HG03439 (cell line): ENCODE results near the gene RIMS4.
"Not testable (repeated sequence)": the region's sequence is repeated elsewhere in the genome, so short reads cannot be mapped to it uniquely, and the experiment has no call there.

Experiments
- ATAC-seq: cut with Tn5 transposase; IDR thresholded peaks from one replicate; pipeline ENCODE4 v1.9.1; 2021; ENCODE audit warnings: mild to moderate bottlenecking, moderate library complexity; ENCODE audit not compliant: unreplicated experiment

Gene RIMS4

DNA sequence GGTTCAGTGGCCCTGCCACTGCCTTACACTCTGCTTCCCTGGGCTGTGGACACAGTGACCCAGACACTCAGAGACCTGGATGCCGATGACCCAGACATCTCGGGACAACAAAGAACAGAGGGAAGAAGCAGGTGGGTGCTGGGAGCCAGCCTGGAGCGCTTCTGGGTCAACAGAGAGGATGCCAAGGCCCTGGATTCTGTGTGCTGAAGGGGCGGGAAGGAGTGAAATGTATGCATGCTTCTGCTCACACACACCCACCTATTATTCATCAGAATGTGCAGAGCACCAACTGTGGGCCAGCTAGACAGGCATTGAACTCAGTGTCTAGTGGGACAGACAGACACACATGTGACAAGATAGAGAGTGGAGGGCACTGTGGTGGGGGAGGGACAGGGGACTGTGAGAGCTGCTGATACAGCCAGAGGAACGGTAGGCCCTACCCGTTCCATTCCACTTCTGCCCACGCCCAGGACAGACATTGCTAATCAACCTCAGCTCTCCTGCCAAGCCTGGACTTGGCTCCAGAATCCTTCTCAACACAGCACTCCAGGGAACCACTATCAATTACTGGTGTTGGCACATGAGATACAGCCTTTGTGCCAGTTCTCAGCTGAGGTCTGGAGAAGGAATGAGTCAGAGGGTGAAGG, 44.5 kb downstream of the RIMS4 start:
- no peak for ATAC-seq

DNA sequence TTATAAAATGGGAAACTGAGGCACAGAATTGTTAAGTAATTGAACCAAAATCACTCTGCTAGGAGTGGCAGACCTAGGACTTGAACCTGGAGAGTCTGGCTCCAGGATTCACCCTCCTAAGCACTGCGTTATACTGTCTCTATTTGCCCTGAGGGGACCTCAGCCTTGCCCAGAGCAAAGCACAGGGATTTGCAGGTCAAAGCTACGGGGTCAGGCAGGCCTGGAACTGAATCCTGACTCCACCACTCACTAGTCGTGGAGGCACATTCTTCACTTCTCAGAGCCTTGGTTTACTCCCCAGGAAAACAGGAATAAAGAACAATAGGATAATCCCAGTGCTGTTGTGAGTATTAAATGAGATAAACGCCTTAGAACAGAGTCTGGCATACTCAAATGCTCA, 45.3 kb downstream of the RIMS4 start:
- ATAC-seq: no peak

DNA sequence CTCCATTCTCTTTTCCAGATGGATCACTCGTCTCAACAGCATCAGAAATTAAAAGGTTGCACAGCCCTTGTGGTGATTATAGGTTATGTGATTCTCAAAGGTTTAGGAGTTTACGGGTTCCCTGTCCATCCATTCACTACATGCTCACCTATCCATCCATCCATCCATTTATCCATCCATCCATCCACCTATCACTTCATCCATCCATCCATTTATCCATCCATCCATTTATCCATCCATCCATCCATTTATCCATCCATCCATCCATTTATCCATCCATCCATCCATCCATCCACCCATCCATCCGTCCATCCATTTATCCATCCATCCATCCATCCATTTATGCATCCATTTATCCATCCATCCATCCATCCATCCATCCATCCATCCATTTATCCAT, 46.5 kb downstream of the RIMS4 start:
- not testable (repeated sequence) for ATAC-seq

DNA sequence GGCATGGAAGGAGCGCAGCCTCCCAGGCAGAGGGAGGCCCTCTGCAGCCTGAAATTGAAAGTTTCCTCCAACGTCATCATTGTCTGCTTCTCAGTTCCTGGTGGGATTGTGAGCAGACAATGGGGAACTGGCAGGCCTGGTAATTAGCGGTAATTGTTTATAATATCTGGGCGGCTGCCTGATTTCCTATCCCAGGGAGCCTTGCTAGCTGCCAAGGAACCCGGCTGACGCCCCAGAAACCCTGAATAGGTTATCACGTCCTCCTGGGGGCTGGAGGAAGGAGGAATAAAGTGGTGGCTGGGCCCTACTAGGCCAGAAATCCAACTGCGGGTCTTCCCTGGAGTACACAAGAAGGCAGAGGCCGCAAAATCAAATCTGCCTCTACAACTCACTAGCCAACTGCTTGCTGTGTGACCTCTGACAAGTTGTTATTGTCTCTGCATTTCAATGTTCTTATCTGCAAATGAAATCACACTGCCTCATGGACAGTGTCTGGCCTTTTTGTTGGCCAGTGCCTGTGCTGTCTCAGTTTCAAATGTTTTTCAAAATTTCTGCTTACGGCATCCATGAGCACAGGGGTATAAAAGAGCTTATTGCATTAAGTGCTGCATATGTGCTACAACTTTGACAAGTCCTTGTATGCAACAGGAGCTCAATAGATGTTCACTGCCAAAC, 47.7 kb downstream of the RIMS4 start:
- ATAC-seq: no peak

DNA sequence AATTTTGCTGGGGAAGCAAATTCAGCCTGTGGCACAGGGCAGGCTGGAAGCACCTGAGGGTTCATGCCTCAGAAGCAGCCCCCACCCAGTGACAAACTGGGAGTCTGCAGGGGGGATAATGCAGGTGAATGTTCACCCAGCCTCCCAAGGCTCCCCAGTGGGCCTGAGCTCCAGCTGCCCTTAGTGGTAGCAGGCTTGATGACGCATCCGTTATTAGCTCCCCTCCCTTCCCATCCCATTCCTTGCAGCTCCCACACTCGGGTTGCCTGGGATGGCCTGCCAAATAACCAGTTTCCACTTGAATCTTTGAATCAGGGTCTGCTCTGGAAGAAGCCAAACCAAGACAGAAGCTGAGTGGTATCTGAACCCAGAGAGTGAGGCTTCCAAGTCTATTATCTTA, 48.9 kb downstream of the RIMS4 start:
- no peak for ATAC-seq

DNA sequence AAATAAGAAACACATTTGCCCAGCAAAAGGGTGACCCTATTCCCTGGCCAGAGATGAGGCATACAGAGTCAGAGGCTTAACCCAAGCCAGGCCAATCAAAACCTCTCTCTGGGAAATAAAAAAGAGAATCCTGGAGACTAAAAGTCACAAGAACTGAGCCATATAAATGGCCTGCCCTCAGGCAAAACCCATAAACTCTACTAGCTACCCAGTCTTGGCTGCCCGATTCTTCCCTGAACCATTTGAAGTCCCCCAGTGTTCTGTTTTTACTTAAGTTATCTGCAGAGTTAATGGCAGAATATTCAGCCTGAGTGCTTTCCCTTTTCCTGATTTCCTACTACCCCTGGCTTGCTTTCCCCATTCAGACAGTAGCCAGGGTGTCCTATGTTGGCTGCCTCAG, 50.8 kb downstream of the RIMS4 start:
- no peak for ATAC-seq

DNA sequence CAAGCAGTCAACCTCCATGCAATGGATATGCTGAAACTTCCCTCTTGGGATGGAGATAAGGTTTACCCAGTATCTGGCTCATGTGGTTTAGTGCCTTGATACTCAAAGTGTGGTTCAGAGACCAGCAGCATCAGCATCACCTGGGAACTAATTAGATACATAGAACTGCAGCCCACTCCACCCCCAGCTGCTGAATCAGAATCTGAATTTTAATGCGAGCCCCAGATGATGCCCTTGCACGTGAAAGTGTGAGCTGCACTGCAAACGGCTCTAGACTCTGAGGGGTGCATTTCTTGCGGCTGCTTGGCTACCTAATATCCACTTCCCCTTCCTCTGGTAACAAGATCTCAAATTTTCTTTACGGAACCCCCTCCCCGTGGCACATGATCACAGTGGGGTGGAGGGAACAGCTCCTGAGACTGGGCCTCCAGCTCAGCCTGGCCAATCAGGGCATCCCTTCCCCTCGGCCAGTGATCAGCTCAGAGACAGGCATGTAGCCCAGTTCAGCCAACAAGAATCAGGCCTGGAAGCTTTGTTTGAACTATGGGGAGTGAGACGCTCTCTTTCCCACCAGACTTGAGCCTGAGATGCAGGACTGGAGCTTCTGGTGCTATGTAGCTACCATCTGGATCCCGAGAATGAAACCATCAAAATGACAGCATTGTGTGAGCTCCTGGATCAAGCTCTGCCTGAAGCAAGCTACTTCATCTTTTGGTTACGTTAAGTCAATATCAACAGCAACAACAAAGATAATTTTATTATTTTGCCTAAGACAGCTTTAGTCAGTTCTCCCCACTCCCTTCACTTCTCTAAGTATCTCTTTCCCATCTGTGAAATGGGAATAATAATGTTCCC, 51.9 kb downstream of the RIMS4 start:
- ATAC-seq: no peak

DNA sequence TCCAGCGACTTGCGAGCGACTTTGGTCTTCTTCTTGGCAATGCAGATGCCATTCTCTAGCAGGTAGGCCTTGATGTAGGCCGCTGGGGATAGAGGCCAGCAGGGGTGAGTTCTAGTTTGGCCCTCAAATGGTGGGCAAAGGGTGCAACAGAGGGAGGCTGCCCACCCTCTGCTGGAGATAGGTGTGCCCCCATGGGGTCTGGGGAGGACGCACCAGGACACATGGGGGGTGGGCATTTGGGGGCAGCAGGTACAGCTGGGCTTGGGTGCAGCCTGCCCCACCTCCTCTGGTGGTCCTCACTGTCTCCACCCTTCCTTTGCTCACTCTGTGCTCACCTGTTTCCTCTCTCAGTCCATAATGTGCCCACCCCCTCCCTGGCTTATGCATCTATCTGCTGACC, 53.4 kb downstream of the RIMS4 start:
- no peak for ATAC-seq

DNA sequence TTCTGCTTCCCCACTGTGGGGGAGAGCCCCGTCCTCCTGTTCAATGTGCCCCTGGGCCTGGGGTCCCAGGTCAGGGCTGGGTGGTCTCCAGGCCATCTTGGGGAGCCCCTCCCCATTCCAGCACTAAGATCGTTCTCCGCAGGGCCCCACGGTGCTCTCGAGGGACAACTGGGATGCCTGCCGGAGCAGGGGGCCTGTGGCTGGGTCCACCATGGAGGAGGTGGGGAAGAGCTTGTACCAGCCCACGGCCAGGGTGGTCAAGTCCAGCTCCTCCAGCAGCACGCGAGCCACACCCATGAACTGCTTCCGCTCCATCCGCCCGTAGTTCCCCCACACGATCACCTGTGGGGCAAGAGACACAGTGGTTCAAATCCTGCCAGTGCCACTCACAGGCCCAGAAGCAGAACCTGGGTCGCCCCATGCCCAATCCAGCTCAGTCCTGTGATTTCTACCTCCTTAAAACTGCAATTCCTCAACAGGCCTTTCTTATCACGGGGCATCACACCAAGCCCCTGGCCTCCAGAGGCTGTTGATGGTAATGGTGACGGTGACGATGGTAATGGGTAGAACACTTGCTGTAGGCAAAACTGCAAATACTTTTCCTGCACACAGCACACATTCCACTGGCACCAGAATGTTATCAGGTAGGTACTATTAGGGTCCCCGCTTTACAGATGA, 54.2 kb downstream of the RIMS4 start:
- ATAC-seq: no peak

DNA sequence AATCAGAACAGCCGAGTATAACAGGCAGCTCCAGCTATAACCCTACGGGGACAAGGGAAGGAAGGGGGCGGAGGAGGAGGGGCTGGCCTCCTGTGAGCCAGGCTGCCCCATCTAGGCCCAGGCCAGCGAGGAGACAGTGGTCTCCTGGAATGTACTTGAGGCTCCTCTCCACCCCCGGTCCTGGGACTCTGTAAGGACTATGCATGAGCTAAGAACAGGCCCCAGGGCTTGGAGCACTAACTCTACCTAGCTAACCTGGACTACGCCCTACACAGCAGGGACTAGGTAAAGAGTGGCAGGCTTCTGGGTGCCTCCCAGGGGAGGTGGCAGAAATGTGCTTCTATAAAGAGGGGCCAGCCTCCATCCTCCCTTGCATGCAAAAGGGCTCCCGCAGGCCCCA, 55.8 kb downstream of the RIMS4 start:
- ATAC-seq: no peak

DNA sequence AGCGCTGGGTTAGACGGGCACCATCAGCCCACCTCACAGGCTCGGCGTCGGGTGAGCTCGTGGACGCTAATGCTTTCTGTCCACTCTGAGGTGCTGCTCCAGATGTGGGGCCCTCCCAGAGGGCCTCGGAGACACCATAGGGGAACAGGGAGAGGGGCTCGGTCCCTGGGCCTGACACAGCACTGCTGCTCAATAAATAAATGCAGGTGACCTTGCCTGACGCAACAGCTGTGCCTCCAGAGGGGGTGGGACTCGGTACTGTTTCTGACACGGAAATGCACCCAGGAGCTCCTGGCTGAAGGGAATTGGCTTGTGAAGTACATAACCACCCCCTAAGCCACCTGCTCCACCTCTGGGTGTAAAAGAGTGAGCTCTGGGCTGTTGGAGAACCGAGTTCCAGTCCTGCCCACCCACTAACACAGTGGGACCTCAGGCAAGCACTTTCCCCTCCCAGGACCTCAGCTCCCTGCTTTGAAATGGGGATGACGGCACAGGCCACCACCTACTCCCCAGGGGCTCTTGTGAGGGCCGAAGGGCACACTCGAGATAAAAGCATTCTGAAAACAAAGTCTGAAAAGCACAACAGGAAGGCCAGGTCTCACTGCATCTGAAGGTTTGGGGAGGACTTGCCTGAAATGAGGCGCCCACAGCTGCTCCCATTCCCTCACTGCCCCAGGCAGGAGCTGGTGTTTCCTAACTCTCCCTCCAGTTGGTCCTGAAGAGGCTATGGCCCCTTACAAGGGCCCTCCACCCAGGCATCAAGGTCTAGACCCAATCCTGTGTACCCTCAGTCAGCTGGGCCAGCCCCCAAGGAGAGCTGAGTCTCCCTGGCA, 58.0 kb downstream of the RIMS4 start:
- ATAC-seq: no peak

DNA sequence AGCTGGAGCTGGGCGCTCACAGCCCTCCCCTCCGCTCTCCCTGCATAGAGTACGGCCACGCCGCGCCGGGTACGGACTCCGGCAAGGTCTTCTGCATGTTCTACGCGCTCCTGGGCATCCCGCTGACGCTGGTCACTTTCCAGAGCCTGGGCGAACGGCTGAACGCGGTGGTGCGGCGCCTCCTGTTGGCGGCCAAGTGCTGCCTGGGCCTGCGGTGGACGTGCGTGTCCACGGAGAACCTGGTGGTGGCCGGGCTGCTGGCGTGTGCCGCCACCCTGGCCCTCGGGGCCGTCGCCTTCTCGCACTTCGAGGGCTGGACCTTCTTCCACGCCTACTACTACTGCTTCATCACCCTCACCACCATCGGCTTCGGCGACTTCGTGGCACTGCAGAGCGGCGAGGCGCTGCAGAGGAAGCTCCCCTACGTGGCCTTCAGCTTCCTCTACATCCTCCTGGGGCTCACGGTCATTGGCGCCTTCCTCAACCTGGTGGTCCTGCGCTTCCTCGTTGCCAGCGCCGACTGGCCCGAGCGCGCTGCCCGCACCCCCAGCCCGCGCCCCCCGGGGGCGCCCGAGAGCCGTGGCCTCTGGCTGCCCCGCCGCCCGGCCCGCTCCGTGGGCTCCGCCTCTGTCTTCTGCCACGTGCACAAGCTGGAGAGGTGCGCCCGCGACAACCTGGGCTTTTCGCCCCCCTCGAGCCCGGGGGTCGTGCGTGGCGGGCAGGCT, 60.1 kb downstream of the RIMS4 start:
- no peak for ATAC-seq

DNA sequence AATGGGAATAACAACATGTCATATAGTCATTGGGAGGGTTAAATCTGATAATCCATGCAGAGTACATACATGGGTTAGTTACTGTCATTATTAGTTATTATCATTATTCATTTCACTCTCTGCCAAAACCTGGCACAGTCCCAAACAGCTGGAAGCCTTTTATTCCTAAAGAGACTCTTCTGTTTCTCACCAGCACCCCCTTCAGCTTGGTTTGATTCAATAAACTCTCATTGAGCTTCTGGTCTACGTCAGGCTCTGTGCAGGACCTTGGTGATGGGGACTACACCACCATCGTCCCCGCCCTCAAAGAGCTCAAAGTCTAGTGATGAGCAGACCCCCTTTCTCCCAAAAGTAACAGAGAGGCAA, 62.4 kb downstream of the RIMS4 start:
- no peak for ATAC-seq

DNA sequence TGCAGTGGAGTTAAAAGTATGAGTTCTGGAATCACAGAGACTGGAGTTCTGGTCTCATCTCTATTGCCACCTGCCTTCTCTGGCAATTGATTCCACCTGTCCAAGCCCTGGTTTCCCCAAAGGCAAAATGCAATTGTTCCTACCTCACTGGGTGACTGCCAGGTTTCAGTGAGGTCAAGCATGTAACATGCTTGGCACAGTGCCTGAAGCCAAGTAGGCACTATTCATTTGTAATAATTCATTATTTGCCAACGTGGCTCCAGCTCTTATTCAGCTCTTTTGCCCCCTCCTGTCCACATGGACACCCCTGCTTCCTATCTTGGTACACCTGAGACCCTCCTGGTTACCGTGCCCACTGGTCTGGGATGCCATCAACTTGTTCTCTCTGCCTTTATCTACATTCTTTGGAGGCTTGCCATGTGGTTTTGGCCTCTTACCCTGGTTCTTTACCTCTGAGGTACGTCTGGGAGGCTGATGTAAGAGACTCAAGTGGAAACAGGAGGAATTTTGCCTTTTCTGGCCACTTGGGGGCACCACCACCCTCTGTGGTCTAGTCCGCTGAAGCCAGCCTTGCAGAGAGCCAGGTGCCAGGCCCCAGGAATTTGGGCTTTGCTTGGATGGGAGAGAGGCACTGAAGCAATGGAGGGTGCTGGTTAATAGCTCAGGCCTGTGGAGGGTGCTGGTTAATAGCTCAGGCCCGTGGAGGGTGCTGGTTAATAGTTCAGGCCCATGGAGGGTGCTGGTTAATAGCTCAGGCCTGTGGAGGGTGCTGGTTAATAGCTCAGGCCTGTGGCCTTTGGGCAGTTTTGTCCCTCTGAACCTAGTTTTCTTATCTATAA, 63.0 kb downstream of the RIMS4 start:
- ATAC-seq: peak; percentile 61

DNA sequence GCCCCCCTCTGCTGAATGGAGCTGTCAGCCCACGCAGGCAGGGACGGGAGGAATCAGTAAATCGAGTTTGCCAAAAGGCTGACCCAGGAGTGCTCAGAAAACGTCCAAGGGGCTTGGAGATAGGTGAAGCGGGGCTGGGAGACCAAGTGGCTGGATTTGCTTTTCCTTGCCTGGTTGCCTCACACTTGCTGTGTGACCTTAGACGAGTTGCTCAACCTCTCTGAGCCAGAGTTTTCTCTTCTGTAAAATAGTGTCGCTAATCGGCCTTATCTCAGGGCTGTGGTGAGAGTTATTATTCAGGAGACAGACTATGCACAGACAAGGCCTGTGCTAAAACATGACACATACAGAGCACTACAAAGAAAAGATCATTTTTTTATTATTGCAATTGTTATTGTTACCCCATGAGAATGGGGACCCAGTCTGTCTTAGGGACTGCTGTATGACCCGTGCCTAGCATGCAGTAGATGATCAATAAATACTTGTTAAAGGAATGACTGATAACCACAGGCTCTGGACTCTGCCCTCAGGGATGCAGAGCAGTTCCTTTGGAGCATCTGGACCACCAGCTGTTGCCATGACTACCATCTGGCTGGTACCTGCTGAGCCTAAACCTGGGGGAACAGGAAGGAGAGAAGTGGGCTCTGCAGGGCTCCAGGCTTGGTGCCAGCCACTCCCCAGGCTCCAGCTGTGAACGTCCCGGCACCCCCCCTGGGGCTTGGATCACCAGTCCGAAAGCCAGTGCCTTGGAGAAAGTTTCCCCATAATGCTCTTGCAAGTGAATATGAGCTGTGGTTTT, 63.8 kb downstream of the RIMS4 start:
- no peak for ATAC-seq

DNA sequence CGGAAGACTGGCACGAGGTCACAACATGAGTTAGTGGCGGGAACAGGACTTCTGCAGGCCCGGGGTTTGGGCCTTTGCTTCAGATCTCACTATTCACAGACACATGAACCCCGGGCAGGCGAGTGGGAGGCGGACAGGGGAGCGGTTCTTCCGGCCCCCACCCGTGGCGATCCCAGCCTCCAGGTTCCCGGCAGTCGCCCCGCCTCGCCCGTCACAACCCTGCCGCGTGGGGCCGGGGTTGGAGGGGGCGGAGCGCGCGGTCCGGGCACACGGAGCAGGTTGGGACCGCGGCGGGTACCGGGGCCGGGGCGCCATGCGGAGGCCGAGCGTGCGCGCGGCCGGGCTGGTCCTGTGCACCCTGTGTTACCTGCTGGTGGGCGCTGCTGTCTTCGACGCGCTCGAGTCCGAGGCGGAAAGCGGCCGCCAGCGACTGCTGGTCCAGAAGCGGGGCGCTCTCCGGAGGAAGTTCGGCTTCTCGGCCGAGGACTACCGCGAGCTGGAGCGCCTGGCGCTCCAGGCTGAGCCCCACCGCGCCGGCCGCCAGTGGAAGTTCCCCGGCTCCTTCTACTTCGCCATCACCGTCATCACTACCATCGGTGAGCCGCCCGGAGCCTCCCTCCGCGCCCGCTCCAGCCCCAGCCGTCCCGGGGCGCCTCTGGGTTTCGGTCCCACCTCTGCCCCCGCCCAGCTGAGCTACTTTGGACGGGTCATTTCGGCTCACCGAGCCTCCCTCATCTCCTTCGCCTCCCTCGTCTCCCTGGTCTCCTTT, 64.6 kb downstream of the RIMS4 start, which contains the start of gene KCNK15:
Gene KCNK15, plus strand, starts transcription at position 268 of the 769 bp plus-strand sequence. Its CDS starts 46 bp downstream, at position 314.
- ATAC-seq: no peak

DNA sequence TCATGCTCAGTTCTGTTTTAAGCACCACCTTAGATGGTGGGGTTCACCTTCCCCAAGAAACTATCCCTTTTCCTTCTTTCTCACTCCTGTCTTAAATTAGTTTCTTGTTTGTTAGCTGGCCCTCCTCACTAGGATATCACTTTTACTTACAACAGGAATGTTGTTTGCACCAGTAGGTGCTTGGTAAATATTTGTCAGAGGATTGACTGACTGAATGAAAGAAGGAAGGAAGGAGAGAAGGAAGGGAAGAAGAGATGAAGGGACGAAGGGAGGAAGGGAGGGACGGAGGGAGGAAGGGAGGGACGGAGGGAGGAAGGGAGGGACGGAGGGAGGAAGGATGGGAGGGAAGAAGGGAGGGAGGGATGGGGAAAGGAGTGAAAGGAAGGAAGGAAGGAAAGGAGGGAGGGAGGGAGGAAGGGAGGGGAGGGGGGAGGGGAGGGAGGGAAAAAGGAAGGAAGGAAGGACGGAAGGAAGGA, 65.2 kb downstream of the RIMS4 start:
- no peak for ATAC-seq
